Stimulated activated CD8-positive, alpha-beta memory T cell treated with anti-CD3 and anti-CD28 coated beads, Interleukin-4, amount 100 ng/mL, for 24 hours (primary cell): ENCODE results near the gene RAI1.

Source experiments
- DNase-seq: peaks from one replicate; pipeline ENCODE4 v3.0.0-alpha.2; 2020; ENCODE audit warnings: low read depth

Gene RAI1

GRCh38 chr17:17700251-17700969 lies 19.2 kb downstream of the RAI1 start:
- no peak for DNase-seq

DNA sequence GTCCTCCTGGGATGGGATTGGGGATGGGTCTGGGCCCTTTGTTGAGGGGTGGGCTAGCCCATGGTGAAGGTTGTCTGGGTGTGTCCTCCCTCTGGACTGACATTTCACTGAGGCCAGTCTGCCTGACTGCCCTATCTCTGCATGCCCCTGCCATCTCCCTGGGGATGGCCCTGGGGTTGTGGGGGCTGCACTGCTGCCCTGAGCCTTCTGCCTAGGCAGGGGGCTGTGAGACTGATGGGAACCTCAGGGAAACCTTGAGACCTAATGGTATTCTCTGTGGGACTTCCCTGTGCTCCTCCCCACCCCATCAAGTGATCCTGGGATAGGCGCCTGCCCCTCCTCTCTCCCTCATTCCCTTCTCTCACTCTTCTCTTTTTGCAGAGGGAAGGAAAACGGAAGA lies 19.9 kb downstream of the RAI1 start:
- no peak for DNase-seq

DNA sequence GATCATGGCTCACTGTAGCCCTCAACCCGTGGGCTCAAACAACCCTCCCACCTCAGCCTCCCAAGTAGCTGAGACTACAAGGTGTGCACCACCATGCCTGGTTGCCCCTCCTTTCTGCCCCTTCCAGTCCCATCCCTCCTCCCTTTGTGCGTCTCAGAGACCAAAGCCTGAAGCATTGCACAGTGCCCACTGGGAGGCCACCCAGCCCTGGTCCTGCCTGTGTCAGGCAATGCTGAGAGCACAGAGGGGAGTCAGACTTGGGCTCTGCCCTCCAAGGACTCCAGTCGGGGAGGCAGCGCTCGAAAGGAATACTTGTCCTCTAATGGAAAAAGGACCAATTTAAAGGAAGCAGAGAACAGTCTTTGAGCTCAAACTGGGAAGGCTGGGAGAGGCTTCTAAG lies 20.4 kb downstream of the RAI1 start:
- no peak for DNase-seq

DNA sequence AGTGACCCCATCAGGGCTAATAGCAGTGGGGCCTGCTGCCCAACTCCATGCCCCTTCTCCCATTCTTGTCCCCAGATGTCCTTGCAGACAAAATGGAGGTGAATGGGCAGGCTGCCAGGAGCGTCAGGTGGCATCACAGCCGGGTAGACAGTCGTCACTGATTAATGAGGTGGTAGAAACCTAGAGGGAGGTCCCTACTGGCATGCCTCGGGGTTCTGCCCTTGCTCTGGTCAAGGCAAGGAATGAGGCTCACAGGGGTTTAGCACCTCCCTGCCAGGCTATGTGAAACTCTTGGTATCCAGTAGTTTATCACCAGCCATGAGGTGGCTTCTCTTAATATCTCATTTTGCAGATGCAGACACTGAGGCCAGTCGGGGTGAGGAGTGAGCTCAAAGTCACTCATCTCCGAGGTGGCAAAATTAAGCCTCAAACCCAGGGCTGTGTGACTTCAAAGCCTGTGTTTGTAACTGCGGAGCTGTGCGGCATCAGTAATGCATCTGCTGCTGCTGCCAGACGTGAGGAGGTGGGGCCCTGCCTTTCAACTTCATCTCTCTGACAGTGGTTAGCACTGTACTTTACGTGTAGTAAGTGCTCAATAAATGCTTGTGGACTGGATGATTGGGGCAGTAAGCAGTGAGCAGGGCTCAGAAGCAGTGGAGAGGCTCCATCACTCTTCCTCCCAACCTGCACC lies 21.3 kb downstream of the RAI1 start:
- no peak for DNase-seq

GRCh38 chr17:17703140-17703919 lies 22.1 kb downstream of the RAI1 start:
- DNase-seq, result no peak

DNA sequence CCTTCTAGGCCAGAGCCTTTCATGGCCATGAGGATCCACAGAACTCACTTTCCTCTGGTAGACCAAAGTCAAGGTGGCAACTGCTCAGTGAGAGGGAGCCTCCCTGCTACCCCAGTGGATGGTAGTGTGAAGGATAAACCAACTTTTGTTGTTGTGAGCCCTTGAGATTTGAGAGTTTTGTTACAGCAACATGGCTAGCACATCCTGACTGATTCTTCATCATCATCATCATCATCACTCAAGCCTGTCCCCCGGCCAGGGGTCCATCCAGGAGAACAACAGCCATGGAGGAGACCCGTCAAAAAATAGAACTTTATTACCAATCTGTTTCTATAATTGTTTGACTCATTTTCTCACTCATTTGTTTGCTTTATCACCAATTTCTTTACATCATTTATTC lies 23.7 kb downstream of the RAI1 start:
- no peak for DNase-seq

- no peak for DNase-seq
Measured at GRCh38 chr17:17706140-17707060, 25.1 kb downstream of the RAI1 start.

DNA sequence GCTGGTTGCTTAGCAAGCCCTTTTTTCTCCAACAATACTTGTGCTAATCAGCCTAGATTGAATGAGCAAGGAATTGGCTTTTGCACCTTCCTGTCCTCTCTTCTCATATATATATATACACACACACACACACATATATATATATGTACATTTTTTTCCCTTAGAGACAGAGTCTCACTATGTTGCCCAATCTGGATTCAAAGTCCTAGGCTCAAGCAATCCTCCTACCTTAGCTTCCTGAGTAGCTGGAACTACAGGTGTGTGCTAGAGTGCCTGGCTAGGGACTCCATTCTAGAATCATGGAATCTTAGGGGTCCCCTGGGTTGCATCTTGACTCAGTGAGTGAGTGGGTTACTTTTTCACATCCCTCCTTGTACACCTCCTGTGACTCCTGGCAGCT lies 27.0 kb downstream of the RAI1 start:
- DNase-seq, result no peak

- no peak for DNase-seq
Measured at GRCh38 chr17:17708816-17709215, 27.6 kb downstream of the RAI1 start.

- DNase-seq, result no peak
Measured at GRCh38 chr17:17709815-17710321, 28.6 kb downstream of the RAI1 start.

- DNase-seq, result no peak
Measured at GRCh38 chr17:17710355-17710727, 29.1 kb downstream of the RAI1 start.

DNA sequence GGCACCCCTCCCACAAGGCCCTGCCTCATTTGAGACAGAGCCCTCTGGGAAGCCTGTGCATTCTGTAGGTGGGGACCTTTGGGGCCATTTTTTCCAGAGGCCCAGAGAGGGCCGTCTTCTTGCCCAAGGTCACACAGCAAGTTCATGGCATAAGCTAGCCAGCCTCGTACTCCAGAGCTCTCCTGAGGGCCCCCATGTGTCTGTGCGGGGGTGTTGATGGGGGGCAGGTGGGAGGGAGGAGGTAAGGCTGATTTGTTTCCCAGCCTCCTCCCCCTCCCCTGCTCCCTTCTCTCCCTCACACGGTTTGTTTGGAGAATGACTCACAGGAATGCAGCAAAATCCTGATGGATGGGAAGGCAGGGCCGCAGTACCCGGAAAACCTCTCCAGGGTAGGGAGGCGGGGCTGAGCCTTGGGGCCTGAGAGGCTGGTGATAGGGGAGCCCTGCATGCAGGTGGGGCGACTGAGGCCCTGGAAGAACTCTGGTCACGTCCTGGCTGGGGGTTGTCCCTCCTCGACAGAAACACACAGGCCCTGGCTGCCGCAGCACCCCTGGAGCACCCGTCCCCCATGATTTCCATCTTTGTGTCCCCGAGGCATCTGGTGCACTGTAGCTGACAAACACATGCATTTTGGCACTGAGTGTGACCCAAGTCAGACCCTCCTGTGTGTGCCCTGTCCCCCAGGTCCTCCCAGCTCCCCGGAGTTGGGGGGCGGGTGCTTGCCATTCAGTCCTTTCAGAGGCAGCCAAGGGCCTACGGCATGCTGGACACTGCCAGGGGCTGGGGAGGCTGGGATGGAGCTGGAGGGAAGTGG lies 29.7 kb downstream of the RAI1 start:
- DNase-seq, result no peak

GRCh38 chr17:17711641-17712162 lies 30.4 kb downstream of the RAI1 start:
- DNase-seq, result no peak

DNA sequence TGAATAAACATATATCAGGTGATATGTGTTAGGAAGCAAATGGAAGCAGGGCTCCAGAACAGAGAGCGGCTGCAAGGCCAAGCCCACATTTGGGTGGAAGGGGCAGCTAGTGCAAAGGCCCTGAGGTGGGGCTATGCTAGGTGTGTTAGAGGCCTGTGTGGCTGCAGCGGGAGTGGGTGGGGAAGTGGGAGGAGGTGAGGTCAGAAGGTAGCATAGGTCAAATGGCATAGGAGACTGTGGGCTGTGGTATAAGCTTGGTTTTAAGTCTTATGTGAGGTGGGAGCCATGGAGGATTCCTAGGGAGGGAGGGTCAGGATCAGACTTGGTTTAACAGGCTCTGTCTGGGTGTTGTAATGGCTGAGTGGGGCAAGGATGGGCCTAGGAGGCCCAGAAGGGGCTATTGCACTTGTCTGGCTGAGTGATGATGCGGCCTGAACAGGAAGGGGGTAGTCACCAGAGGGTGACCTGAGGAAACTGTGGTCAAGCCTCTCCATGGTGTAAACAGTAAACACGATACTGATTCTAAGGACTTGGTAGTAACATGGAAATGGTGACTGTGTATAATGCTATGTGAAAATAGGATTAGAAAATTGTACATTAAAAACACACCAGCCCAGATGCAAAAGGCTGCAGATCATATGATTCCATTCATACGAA lies 31.1 kb downstream of the RAI1 start:
- no peak for DNase-seq

DNA sequence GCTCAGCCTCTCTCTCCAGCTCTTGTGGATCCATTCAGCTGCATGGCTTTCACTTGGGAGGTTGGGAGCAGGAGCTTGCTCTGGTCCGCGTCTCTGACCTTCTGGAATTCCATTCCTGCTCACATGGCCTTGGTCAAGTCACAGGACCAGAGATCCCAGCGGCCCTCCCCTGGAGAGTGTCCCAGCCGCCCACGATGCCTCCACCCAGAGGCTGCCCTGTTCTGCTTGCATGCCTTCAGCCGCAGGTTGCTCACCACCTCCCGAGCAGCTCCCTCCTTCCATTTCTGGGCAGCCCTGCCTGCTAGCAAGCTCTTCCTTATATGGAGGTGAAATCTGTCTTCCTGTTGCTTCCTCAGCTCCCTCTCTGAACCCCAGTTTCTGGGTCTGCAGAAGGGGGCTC lies 32.6 kb downstream of the RAI1 start:
- DNase-seq, result no peak

GRCh38 chr17:17714261-17714866 lies 33.1 kb downstream of the RAI1 start:
- no peak for DNase-seq

- DNase-seq, result no peak
Measured at GRCh38 chr17:17714879-17715278, 33.6 kb downstream of the RAI1 start.

GRCh38 chr17:17716837-17717523 lies 35.7 kb downstream of the RAI1 start:
- no peak for DNase-seq

GRCh38 chr17:17718251-17718650 lies 37.0 kb downstream of the RAI1 start:
- no peak for DNase-seq
